GM12878 (cell line): ENCODE results near the gene CCDC28B. TPM values are rescaled to one million over a fixed set of nuclear protein-coding genes. Genes with fewer than 3 reads are reported as not detected.
A peak's percentile ranks its signal among the peaks of the same experiment; 100 is the strongest.

Experiments used
- FOS ChIP-seq: IDR thresholded peaks from 3 replicates; pipeline ENCODE4 v1.6.1; 2011; ENCODE audit warnings: borderline replicate concordance; ENCODE audit not compliant: insufficient read length; ENCODE audit errors: extremely low read depth
- TARDBP ChIP-seq: IDR thresholded peaks from 2 replicates; pipeline ENCODE4 v1.6.1; 2016; ENCODE audit warnings: borderline replicate concordance
- YBX1 ChIP-seq: fragments of 450-650 bp; IDR thresholded peaks from 2 replicates; pipeline ENCODE4 v1.6.1; 2016; ENCODE audit warnings: antibody characterized with exemption
- ZBED1 ChIP-seq: IDR thresholded peaks from 2 replicates; pipeline ENCODE4 v1.6.1; 2016; ENCODE audit warnings: borderline replicate concordance
- ZNF207 ChIP-seq: fragments of 450-650 bp; IDR thresholded peaks from 2 replicates; pipeline ENCODE4 v1.6.1; 2014; ENCODE audit warnings: antibody characterized with exemption, mild to moderate bottlenecking, borderline replicate concordance
- polyA plus RNA-seq, 11 experiments: library from polyadenylated mRNA; depleted of rRNA in 4 of 11; unstranded in 6 of 11; stranded (reverse) in 5 of 11; fragments of >200 nt; fragmentation: Nextera tagmentation in 4 of 11; fragmentation: Illumina TruSeq in 1 of 11; extraction: Ambion mirVana in 4 of 11; extraction: Trizol in 1 of 11; gene quantifications; 1 replicate in 1 of 11; 2 replicates in 10 of 11; pipeline versions ENCODE4 v1.2.1 to v1.2.3, GENCODE V29; 2011 to 2016; ENCODE audit warnings: inconsistent platforms in 2 of 11, missing spikeins in 2 of 11, low read depth in 1 of 11
- total RNA-seq, 4 experiments: library from RNA; depleted of rRNA in 3 of 4; stranded (reverse); fragments of >200 nt in 3 of 4; fragmentation: Illumina TruSeq in 1 of 4; extraction: Trizol in 1 of 4; gene quantifications; 2 replicates each; pipeline versions ENCODE4 v1.2.1 to v1.2.3, GENCODE V29; 2013 to 2021
- TF ChIP-seq, protein P1 (sequence below): fragments of 450-650 bp; IDR thresholded peaks from 2 replicates; pipeline ENCODE4 v1.6.1; 2018; ENCODE audit warnings: mild to moderate bottlenecking, low read depth, moderate library complexity; ENCODE audit not compliant: partially characterized antibody
- TF ChIP-seq, protein P2 (sequence below): fragments of 450-650 bp; IDR thresholded peaks from 2 replicates; pipeline ENCODE4 v1.6.1; 2016; ENCODE audit warnings: mild to moderate bottlenecking, moderate library complexity, borderline replicate concordance
- TF ChIP-seq, protein P3 (sequence below): fragments of 450-650 bp; conservative IDR thresholded peaks from 2 replicates; pipeline ENCODE4 v1.6.1; 2017; ENCODE audit warnings: mild to moderate bottlenecking, moderate library complexity
- TF ChIP-seq, protein P4 (sequence below): fragments of 450-650 bp; IDR thresholded peaks from 2 replicates; pipeline ENCODE4 v1.6.1; 2017; ENCODE audit warnings: low read depth, mild to moderate bottlenecking, moderate library complexity
- TF ChIP-seq, protein P5 (sequence below), 3 experiments: IDR thresholded peaks in 2 of 3; conservative IDR thresholded peaks in 1 of 3; 2 replicates each; pipeline ENCODE4 v1.5.1; 2011; ENCODE audit warnings: low read depth in 3 of 3, low read length in 3 of 3, mild to moderate bottlenecking in 3 of 3, control low read depth in 2 of 3, moderate library complexity in 2 of 3, inconsistent platforms in 1 of 3, mixed read lengths in 1 of 3; ENCODE audit not compliant: control insufficient read depth in 2 of 3, insufficient read depth in 1 of 3; ENCODE audit errors: extremely low read depth in 1 of 3

Gene CCDC28B
- total and polyA plus RNA-seq, 10 of the 15 experiments (the other 5 are each of a cell fraction or from before 2014, with no cell fraction given): 10.5 to 135 (median 90.6) TPM

DNA sequence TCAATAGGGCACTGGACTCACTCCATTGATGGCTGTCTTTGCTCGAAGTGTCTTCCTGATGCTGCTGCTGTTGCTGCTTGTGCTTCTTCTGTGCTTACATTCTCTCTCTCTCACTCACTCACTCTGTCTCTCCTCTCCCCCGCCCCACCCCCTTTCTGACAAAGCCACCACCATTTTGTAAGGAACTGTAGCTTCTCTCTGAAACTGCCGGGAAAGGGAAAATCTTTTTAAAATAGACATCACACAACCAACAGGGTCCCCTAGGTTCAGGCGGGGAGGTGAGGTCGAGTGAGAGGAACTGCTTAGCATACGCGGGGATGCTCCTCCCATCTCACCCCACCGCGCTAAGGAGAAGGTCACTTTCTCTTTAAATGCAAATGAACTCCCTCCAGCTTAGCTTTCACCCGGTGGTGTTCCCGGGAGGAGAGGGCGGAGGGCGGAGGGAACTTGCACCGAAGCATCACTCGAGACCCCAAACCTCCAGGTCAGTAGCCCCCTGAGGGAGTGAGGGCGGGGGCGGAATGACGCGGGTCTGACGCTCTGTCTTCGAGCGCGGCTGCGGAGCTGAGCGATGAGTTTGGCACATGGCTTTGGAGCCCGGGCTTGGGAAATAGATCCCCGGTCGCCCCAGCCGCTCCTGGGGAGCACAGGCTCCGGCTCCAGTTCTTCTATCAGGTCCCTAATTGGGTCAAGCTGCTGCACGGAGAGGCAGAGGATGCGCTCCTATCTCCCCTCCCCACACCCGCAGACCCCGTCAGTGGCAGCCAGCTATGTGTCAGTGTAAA, at the start of gene CCDC28B (continued):
- TF ChIP-seq, protein P1, sequence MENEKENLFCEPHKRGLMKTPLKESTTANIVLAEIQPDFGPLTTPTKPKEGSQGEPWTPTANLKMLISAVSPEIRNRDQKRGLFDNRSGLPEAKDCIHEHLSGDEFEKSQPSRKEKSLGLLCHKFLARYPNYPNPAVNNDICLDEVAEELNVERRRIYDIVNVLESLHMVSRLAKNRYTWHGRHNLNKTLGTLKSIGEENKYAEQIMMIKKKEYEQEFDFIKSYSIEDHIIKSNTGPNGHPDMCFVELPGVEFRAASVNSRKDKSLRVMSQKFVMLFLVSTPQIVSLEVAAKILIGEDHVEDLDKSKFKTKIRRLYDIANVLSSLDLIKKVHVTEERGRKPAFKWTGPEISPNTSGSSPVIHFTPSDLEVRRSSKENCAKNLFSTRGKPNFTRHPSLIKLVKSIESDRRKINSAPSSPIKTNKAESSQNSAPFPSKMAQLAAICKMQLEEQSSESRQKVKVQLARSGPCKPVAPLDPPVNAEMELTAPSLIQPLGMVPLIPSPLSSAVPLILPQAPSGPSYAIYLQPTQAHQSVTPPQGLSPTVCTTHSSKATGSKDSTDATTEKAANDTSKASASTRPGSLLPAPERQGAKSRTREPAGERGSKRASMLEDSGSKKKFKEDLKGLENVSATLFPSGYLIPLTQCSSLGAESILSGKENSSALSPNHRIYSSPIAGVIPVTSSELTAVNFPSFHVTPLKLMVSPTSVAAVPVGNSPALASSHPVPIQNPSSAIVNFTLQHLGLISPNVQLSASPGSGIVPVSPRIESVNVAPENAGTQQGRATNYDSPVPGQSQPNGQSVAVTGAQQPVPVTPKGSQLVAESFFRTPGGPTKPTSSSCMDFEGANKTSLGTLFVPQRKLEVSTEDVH: no peak
- TF ChIP-seq ZBED1 (no peak), FOS (no peak), ZNF207 (no peak), YBX1 (no peak), TARDBP (no peak)
- TF ChIP-seq, protein P2, sequence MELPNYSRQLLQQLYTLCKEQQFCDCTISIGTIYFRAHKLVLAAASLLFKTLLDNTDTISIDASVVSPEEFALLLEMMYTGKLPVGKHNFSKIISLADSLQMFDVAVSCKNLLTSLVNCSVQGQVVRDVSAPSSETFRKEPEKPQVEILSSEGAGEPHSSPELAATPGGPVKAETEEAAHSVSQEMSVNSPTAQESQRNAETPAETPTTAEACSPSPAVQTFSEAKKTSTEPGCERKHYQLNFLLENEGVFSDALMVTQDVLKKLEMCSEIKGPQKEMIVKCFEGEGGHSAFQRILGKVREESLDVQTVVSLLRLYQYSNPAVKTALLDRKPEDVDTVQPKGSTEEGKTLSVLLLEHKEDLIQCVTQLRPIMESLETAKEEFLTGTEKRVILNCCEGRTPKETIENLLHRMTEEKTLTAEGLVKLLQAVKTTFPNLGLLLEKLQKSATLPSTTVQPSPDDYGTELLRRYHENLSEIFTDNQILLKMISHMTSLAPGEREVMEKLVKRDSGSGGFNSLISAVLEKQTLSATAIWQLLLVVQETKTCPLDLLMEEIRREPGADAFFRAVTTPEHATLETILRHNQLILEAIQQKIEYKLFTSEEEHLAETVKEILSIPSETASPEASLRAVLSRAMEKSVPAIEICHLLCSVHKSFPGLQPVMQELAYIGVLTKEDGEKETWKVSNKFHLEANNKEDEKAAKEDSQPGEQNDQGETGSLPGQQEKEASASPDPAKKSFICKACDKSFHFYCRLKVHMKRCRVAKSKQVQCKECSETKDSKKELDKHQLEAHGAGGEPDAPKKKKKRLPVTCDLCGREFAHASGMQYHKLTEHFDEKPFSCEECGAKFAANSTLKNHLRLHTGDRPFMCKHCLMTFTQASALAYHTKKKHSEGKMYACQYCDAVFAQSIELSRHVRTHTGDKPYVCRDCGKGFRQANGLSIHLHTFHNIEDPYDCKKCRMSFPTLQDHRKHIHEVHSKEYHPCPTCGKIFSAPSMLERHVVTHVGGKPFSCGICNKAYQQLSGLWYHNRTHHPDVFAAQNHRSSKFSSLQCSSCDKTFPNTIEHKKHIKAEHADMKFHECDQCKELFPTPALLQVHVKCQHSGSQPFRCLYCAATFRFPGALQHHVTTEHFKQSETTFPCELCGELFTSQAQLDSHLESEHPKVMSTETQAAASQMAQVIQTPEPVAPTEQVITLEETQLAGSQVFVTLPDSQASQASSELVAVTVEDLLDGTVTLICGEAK: no peak
- TF ChIP-seq, protein P3, sequence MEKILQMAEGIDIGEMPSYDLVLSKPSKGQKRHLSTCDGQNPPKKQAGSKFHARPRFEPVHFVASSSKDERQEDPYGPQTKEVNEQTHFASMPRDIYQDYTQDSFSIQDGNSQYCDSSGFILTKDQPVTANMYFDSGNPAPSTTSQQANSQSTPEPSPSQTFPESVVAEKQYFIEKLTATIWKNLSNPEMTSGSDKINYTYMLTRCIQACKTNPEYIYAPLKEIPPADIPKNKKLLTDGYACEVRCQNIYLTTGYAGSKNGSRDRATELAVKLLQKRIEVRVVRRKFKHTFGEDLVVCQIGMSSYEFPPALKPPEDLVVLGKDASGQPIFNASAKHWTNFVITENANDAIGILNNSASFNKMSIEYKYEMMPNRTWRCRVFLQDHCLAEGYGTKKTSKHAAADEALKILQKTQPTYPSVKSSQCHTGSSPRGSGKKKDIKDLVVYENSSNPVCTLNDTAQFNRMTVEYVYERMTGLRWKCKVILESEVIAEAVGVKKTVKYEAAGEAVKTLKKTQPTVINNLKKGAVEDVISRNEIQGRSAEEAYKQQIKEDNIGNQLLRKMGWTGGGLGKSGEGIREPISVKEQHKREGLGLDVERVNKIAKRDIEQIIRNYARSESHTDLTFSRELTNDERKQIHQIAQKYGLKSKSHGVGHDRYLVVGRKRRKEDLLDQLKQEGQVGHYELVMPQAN: no peak; the same call in 1 of the 2 replicates
- TF ChIP-seq, protein P4, sequence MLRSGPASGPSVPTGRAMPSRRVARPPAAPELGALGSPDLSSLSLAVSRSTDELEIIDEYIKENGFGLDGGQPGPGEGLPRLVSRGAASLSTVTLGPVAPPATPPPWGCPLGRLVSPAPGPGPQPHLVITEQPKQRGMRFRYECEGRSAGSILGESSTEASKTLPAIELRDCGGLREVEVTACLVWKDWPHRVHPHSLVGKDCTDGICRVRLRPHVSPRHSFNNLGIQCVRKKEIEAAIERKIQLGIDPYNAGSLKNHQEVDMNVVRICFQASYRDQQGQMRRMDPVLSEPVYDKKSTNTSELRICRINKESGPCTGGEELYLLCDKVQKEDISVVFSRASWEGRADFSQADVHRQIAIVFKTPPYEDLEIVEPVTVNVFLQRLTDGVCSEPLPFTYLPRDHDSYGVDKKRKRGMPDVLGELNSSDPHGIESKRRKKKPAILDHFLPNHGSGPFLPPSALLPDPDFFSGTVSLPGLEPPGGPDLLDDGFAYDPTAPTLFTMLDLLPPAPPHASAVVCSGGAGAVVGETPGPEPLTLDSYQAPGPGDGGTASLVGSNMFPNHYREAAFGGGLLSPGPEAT: peak; percentile 56
- TF ChIP-seq, protein P5, sequence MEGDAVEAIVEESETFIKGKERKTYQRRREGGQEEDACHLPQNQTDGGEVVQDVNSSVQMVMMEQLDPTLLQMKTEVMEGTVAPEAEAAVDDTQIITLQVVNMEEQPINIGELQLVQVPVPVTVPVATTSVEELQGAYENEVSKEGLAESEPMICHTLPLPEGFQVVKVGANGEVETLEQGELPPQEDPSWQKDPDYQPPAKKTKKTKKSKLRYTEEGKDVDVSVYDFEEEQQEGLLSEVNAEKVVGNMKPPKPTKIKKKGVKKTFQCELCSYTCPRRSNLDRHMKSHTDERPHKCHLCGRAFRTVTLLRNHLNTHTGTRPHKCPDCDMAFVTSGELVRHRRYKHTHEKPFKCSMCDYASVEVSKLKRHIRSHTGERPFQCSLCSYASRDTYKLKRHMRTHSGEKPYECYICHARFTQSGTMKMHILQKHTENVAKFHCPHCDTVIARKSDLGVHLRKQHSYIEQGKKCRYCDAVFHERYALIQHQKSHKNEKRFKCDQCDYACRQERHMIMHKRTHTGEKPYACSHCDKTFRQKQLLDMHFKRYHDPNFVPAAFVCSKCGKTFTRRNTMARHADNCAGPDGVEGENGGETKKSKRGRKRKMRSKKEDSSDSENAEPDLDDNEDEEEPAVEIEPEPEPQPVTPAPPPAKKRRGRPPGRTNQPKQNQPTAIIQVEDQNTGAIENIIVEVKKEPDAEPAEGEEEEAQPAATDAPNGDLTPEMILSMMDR (IDR thresholded peaks at IDR 0.05 in 2 of 3, conservative IDR thresholded peaks at IDR 0.05 in 1 of 3; ENCODE audit: control insufficient read depth in 2 of 3, extremely low read depth in 1 of 3, insufficient read depth in 1 of 3, low read depth in 3 of 3, low read length in 3 of 3): no peak
